Loucy (cell line): Measurements from ENCODE around the gene LRRC19.

Experiments
- H2AFZ ChIP-seq: fragments of 200-600 bp; sonication (generic); 2 replicates; pipeline ENCODE4 v1.6.0; 2016; ENCODE audit warnings: antibody characterized with exemption, mild to moderate bottlenecking, low read length, moderate library complexity
- H3F3A ChIP-seq: fragments of 200-600 bp; 2 replicates; pipeline ENCODE4 v1.6.0; 2016; ENCODE audit warnings: antibody characterized with exemption, low read depth, mild to moderate bottlenecking
- H3K27me3 ChIP-seq: fragments of 200-600 bp; sonication (generic); 2 replicates; pipeline ENCODE4 v1.6.1; 2014; ENCODE audit warnings: low read length, mild to moderate bottlenecking; ENCODE audit not compliant: insufficient read depth, poor library complexity, severe bottlenecking
- H3K36me3 ChIP-seq: fragments of 200-600 bp; sonication (generic); 2 replicates; pipeline ENCODE4 v1.6.1; 2016; ENCODE audit warnings: low read length; ENCODE audit not compliant: insufficient read depth
- H3K4me1 ChIP-seq: fragments of 200-600 bp; sonication (generic); 2 replicates; pipeline ENCODE4 v1.5.1; 2014; ENCODE audit warnings: low read length, mild to moderate bottlenecking; ENCODE audit not compliant: insufficient read depth, poor library complexity, severe bottlenecking
- H3K4me2 ChIP-seq: fragments of 200-600 bp; sonication (generic); 2 replicates; pipeline ENCODE4 v1.6.0; 2014; ENCODE audit warnings: antibody characterized with exemption, low read length, low read depth, mild to moderate bottlenecking; ENCODE audit not compliant: poor library complexity, severe bottlenecking
- H3K4me3 ChIP-seq: fragments of 200-600 bp; sonication (generic); 2 replicates; pipeline ENCODE4 v1.5.1; 2014; ENCODE audit warnings: low read length, mild to moderate bottlenecking, mixed read lengths; ENCODE audit not compliant: poor library complexity, severe bottlenecking
- H3K79me2 ChIP-seq: fragments of 200-600 bp; sonication (generic); 2 replicates; pipeline ENCODE4 v1.6.1; 2014; ENCODE audit warnings: low read length; ENCODE audit not compliant: insufficient read depth
- H3K9ac ChIP-seq: fragments of 200-600 bp; sonication (generic); 2 replicates; pipeline ENCODE4 v1.6.0; 2014; ENCODE audit warnings: mild to moderate bottlenecking, low read depth, low read length, moderate library complexity; ENCODE audit not compliant: poor library complexity, severe bottlenecking
- H3K9me2 ChIP-seq: fragments of 200-600 bp; sonication (generic); replicated peaks from 2 replicates; pipeline ENCODE4 v1.6.1; 2016; ENCODE audit warnings: low read depth, low read length, mixed read lengths
- H3K9me3 ChIP-seq: fragments of 200-600 bp; sonication (generic); 2 replicates; pipeline ENCODE4 v1.6.1; 2014; ENCODE audit warnings: mild to moderate bottlenecking, antibody characterized with exemption, low read length, low read depth; ENCODE audit not compliant: insufficient read depth
- H4K20me1 ChIP-seq: fragments of 200-600 bp; sonication (generic); 2 replicates; pipeline ENCODE4 v1.6.0; 2014; ENCODE audit warnings: antibody characterized with exemption, low read length, mild to moderate bottlenecking; ENCODE audit not compliant: insufficient read depth, poor library complexity, severe bottlenecking
- EZH2phosphoT487 ChIP-seq: fragments of 200-600 bp; IDR thresholded peaks from 2 replicates; pipeline ENCODE4 v1.6.1; 2018; ENCODE audit warnings: antibody characterized with exemption, mild to moderate bottlenecking, moderate library complexity, borderline replicate concordance
- TF ChIP-seq, protein P1 (sequence below): fragments of 200-600 bp; sonication (generic); conservative IDR thresholded peaks from 2 replicates; pipeline ENCODE4 v1.5.1; 2014; ENCODE audit warnings: mild to moderate bottlenecking, antibody characterized with exemption, low read length

Gene LRRC19

DNA sequence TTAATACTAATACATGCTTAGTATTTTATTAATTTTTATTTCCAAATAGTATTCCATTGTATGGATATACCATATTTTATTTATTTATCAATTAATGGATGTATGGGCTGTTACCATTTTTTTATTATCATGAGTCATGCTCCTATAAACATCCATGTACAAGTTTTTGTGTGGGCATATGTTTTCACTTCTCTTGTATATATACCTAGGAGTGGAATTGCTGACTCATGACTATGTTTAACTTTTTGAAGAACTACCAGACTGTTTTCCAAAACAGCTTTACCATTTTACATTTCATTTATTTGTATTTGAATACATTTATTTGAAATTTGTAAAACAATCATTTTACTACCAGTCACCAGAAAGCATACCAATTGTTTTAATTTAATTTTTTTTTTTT lies 14.1 kb upstream of the LRRC19 start:
- no peaks in the 10 kb centered on the region for H3K9me2 ChIP-seq
- no peak overlapping the region for H3K4me3 ChIP-seq
- no peak overlapping the region for H3K4me2 ChIP-seq
- no peaks in the 10 kb centered on the region for H3F3A ChIP-seq
- TF ChIP-seq, protein P1, sequence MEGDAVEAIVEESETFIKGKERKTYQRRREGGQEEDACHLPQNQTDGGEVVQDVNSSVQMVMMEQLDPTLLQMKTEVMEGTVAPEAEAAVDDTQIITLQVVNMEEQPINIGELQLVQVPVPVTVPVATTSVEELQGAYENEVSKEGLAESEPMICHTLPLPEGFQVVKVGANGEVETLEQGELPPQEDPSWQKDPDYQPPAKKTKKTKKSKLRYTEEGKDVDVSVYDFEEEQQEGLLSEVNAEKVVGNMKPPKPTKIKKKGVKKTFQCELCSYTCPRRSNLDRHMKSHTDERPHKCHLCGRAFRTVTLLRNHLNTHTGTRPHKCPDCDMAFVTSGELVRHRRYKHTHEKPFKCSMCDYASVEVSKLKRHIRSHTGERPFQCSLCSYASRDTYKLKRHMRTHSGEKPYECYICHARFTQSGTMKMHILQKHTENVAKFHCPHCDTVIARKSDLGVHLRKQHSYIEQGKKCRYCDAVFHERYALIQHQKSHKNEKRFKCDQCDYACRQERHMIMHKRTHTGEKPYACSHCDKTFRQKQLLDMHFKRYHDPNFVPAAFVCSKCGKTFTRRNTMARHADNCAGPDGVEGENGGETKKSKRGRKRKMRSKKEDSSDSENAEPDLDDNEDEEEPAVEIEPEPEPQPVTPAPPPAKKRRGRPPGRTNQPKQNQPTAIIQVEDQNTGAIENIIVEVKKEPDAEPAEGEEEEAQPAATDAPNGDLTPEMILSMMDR = no peak
- no peak for TF ChIP-seq EZH2phosphoT487
- H4K20me1 ChIP-seq = no peaks in the 10 kb centered on the region
- H3K9ac ChIP-seq = no peak overlapping the region
- peaks cover 8% of the 10 kb centered on the region; the same call in 1 of the 2 replicates for H3K36me3 ChIP-seq
- no peaks in the 10 kb centered on the region for H3K79me2 ChIP-seq
- H3K27me3 ChIP-seq = no peaks in the 10 kb centered on the region
- no peak overlapping the region for H2AFZ ChIP-seq
- no peaks in the 10 kb centered on the region for H3K4me1 ChIP-seq
- no peaks in the 10 kb centered on the region for H3K9me3 ChIP-seq

DNA sequence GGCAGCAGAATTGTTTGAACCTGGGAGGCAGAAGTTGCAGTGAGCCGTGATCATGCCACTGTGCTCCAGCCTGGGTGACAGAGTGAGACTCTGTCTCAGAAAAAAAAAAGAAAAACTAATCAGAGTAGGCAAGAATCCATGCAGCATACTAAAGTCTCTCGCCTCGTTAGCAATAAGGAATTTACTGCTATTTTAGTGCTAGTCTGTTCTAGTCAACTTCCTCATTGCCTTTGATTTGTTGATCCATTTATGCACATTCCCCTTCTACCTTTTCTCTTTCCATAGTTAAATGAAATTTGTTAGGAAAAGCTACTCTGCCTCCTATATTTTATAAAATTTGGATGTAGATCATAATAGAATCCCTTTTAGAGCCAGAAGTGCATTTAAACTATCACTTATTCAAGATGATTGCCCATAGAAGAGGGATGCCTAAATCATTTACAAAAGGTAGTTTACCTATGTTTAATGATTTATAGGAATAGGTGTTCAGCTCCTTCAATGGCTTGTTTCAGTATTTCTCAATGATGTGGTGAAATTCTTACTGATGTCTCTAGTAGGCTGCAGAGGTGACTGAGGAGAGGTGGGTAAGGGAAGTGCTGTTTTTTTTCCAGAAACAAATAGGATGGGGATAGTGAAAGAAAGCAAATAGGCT lies 1.9 kb downstream of the LRRC19 start:
- H3K9me3 ChIP-seq = no peaks in the 10 kb centered on the region
- H4K20me1 ChIP-seq = no peaks in the 10 kb centered on the region
- no peak overlapping the region for H3K4me2 ChIP-seq
- no peaks in the 10 kb centered on the region for H3F3A ChIP-seq
- H3K9ac ChIP-seq = no peak overlapping the region
- H3K36me3 ChIP-seq = no peaks in the 10 kb centered on the region
- no peaks in the 10 kb centered on the region for H3K27me3 ChIP-seq
- no peaks in the 10 kb centered on the region for H3K79me2 ChIP-seq
- no peak overlapping the region for H3K4me3 ChIP-seq
- H3K9me2 ChIP-seq = no peaks in the 10 kb centered on the region
- no peak overlapping the region for H2AFZ ChIP-seq
- no peaks in the 10 kb centered on the region for H3K4me1 ChIP-seq
- TF ChIP-seq EZH2phosphoT487 = no peak
- TF ChIP-seq, protein P1 = no peak

DNA sequence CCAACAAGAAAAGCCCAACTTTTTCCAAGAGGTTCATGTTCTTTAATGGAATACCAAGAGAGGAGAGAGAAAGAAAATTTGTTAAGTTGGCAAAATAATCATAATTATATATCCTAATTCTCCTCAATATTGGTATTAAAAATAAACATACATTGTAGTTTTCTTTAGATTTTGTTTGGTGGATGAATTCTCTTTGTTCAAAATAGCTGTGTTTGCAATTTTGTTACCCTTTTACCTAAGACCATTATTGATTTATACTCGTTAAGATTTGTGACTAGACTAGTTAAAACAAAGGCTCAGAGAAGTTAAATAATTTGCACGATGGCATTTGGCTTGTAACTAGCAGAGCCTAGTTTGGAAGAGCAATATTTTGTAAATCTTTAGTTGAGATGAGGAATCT lies 9.7 kb downstream of the LRRC19 start:
- Histone ChIP-seq H3K4me1 (no peaks in the 10 kb centered on the region), H3K9ac (no peak overlapping the region)

More for the DNA sequence above, 9.7 kb downstream of the LRRC19 start:
- H3K27me3 ChIP-seq = no peaks in the 10 kb centered on the region
- H3K9me2 ChIP-seq = no peaks in the 10 kb centered on the region
- no peaks in the 10 kb centered on the region for H3K79me2 ChIP-seq
- no peaks in the 10 kb centered on the region for H3F3A ChIP-seq
- no peak overlapping the region for H3K4me3 ChIP-seq
- H3K9me3 ChIP-seq = no peaks in the 10 kb centered on the region
- H3K4me2 ChIP-seq = no peak overlapping the region
- H4K20me1 ChIP-seq = no peaks in the 10 kb centered on the region
- no peak overlapping the region for H2AFZ ChIP-seq
- no peaks in the 10 kb centered on the region for H3K36me3 ChIP-seq
- TF ChIP-seq, protein P1 = no peak
- TF ChIP-seq EZH2phosphoT487 = no peak
